ENCODE results near the gene TMEM175.

DNA sequence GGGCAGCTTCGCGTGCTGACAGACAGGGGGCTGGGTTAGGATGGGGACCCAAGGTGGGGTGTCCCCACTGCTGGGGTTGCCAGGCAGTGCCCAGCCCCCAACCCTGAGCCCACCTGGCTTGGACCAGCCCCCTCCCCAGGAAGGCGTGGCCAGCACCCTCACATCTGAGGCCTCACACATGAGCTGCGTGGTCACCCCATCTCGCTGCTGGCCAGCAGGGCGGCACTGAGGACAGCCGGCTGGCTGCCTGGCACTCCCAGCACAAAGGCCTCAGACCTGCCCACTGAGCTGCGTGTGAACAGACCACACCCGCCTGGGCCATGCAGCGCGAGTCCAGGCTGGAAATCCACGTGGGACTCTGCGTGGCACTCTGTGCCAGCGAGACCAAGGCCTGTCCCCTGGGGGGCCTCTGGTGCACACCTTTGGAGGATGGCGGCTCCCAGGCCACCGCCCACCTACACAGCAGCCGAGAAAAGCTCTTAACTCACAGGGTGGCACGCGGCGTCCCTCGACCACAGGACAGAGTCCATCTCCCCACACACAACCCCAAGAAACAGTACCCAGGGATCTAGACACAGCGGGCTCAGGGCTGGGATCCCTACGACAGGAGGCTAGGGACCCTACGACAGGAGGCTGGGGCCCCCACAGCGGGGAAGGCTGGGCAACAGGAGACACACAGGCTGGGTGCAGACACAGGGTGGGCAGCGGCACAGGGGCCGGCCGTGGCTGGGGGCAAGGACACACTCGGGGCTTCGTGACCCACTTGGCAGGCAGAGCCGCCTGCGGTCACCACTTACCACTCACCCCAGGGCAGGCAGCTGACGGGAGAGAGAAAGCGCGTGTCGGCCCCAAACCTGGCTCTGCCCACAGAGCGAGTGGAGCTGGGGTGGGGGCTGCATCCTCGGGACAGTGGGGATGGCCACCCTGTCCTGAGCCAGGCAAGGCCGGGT lies 31.3 kb downstream of the TMEM175 start:
- TF ChIP-seq, protein P1, sequence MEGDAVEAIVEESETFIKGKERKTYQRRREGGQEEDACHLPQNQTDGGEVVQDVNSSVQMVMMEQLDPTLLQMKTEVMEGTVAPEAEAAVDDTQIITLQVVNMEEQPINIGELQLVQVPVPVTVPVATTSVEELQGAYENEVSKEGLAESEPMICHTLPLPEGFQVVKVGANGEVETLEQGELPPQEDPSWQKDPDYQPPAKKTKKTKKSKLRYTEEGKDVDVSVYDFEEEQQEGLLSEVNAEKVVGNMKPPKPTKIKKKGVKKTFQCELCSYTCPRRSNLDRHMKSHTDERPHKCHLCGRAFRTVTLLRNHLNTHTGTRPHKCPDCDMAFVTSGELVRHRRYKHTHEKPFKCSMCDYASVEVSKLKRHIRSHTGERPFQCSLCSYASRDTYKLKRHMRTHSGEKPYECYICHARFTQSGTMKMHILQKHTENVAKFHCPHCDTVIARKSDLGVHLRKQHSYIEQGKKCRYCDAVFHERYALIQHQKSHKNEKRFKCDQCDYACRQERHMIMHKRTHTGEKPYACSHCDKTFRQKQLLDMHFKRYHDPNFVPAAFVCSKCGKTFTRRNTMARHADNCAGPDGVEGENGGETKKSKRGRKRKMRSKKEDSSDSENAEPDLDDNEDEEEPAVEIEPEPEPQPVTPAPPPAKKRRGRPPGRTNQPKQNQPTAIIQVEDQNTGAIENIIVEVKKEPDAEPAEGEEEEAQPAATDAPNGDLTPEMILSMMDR (IDR thresholded peaks at IDR 0.05): no peak
- no peak for TF ChIP-seq POLR2A (IDR thresholded peaks at IDR 0.05)
